LoVo (cell line): ENCODE data around the gene C12orf42.

Source experiments
- DNase-seq: peaks from one replicate; pipeline ENCODE4 v3.0.0-alpha.2; 2016; ENCODE audit warnings: low spot score

C12orf42 gene

DNA sequence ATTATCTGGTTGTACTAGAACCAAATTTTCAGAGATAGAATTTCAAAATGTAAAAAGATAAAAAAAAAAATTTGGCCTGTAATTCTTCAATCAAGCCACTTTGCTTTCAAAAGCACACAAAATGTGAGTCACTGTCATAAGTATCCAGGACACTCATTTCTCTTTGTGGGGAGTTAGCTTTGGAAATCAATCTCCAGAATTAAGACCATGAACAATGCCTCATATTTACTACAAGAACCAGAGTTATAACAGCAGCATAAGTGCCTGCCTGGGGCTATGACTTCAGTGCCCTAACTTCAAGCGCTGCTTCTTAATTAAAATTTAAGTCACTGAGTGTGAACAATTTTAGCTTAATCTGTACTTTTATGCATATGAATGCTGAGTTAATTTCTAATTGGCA, 162.1 kb downstream of the C12orf42 start:
- no peak for DNase-seq

DNA sequence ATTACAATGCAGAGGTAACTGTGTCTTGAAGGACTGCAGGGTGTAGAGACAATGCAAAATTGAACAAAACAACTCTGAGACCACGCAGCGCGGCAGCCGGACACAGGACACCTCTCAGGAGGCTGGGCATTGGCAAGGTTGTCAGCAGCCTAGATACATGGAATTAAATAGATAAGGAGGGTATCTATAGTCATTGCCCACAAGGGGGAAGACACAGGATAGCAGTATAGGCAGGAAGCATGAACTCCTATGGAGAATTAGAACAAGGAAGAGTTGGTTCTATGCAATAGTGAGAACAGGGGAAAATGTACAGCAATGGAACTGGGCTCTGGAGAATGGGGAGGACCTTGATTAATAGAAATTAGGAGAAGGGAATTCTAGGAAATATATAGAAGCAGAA, 164.1 kb downstream of the C12orf42 start:
- no peak for DNase-seq

DNA sequence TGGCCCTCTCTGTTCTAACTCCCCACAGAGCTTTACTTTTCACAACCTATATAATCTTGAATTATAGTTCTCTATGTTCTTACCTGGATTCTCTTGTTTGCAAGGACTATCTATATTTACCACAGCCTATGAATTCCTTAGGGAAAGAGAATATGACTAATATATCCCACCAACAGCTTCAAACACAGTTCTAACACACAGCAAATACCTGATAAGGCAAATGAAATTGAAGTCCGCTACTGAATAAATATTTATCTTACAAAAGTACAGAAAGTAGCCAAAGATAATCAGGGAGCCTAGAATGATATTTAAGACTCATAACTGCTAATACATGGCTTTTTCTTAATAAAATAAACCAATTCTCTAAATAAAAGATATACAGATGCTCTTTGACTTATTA, 165.1 kb downstream of the C12orf42 start:
- DNase-seq = no peak

DNA sequence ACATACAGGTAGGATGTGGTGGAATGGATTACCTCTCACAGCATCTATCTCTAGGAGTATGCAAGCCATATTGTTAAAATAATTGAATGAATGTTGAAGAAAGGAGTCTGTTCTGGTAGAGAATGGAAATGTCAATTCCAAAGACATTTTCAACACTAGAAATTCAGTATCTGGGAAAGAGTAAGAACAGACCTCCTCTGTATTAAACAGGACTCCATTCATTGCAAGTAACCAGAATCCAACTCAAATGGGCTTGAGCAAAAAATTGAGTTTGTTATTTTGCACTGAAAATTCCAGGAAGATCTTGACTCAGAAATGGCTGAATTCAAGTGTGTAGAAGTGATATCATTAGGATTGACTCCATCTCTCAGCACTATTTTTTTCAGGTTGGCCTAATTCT, 168.1 kb downstream of the C12orf42 start:
- DNase-seq = no peak

DNA sequence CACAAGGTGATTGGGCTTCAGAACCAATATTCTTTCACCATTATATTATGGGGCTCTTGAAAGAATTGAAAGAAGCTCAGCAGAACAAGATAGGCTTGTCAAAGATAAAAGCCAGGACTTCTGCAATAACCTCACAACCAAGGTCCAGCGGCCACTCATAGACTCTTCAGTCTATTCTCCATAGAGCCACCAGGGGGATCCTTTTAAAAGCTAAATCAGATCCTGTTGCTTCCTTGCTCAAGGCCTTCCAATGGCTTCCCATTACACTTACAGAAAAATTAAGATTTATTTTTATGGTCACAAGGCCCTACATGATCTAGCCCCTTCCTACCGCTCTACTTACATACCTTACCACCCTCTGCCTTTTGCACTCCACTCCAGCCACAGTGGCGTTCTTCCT, 169.6 kb downstream of the C12orf42 start:
- DNase-seq = peak; percentile 32

DNA sequence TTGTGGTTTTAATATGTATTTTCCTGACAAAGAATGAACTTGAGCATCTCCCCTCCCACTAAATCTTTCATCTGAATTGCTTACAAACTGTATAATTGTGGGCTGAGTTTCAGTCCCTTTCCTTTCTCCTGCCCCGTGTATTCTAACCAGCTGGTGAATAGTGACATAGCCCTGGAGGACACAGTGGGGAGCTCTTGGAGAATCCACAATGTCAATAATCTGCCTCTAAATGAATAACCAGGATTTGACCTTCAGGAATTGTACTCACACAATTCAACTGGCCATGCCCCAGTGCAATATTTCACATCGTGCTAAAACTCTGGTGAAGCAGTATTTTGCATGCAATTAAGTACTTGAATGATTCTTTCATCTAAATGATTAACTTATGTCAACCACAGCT, 177.2 kb downstream of the C12orf42 start:
- DNase-seq = no peak

DNA sequence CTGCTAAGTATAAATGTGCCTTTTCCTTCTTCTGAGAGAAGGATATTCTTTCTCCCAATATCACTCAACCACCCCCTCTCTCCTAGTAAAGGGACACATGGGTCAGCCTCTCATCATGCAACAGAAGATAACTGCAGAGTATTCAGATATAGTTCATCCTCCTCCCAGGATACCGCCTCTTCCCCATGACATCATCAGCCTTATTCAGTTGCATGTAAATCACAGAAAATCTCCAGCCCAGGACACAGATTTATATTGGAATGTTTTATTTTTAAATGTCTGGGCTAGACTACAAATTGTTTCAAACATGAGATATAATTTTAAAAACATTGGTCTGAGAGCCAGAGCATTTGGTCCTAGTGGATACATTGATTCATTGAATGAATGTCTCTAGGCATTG, 178.5 kb downstream of the C12orf42 start:
- DNase-seq = no peak

DNA sequence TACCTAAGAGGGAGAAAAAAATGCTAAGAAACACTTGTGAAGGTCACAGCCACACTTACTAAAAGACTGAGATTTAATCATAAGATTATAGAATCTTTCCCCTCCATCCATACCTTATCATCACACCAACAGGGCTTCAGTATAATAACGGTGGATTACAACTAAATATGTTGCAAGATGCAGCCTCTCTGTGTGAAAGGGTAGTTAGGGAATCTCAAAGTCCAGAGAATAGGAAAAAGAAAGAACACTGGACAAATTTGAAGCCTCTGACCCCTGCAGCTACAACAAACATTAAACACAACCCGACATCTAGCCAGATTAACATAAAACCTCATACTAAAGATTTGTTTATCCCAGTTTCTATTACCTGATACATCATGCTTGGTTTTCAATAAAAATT, 181.0 kb downstream of the C12orf42 start:
- no peak for DNase-seq

DNA sequence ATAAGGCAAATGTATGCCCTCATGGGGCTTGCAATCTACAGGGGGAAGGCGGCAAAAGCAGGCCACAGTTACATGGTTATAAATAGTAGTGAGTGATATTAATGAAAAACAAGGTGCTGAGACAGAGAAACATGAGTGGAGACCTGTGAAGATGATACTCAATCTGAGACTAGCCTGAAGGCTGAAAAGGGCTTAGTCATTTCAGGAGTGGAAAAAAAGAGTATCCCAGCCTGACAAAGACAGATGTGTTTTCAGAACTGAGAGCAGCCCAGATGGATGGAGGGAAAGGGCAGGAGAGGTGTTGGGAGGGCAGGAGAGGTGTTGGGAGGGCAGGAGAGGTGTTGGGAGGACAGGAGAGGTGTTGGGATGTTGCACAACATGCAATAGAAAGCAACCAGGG, 181.9 kb downstream of the C12orf42 start:
- no peak for DNase-seq

DNA sequence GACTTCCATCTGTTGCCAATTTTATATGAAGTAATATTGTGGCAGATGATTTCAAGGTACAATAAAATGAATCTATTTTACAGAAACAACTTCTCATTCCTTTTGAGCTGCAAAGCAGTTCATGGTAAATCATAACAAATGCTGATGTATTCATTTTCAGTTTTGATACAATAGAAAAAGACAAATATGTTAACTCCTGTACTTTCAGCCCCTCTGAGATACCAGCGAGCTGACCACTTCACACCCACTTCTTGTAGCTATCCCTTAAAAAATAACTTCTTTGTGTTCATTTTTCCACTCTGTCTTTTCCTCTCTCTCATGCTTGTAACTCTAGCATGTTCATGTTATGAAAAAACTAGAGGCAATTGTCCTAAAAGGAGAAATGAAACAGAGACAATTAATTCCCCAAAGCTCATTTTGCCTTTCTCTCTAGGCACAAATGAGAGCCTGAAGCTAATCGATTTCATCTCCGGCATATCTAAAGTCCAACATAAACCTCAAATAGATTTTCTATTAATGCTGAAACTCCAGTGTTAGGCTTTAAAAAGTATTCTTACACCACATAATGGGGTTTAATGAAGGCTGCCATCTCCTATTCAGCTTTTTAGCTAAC, 182.9 kb downstream of the C12orf42 start:
- no peak for DNase-seq

DNA sequence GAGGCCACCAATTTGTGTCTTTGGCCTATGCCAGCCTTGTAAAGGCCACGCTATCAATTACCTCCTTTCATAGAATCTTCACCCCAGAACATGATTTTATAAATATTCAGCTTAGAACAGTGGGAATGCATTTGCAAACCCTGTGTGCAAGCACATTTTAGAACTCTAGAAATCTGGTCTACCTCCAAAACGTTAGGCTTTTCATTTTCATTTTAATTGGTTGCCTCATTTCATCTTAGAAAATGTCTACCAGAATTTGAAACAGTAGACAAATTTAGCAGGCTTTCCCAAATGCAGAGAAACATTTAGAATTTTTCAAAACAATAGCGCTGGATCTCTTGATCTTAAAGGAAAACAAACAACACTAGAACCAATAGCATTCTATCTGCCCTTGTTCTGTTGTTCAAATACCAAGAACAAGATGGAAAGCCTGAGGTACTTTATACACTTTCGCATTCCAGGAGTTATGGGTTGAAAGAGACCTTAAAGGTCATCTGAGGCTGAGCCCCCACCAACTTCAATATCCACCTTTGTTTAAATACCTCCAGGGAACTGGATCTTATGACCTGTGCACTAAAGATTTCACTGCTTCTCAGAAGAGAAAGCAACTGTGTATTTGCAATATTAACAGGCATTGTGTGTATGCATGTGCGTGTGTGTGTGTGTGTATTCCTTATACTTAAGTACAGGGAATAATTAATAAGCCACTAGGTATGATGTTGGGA, 185.1 kb downstream of the C12orf42 start:
- DNase-seq = no peak

DNA sequence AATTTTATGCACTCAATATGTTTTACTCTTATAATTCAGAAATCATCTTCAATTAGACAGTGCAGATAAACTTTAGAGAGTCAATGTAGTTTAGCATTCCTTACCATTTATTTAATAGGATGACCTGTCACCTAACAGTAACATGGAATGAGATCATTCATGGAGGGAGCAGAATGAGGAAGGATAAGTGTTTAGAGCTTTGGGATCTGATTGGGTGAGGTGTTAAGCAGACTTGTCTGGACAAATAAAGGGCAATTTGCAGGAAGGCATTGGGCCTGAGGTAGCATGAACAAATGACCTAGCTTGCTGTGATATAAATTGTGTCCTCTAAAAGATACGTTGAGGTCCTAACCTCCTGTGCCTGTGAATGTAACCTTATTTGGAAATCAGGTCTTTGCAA, 187.4 kb downstream of the C12orf42 start:
- DNase-seq = no peak

DNA sequence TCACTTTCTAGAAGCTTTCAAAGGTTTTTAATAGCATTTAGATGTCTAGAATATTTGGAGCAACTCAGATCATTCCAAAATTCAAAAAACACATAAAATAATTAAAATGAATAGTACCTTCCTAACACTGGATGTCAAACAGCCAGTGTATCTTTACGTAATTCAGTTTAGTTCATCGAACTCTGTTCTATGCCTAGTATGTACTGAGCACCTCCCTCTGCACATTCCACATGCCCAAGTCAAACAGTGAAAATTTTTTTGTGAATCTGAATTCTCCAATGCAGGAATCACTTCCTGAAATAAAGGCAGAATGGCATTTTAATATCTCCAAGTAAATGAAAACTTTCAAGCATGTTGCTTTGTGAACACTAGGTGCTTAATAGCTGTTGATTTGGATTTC, 192.3 kb downstream of the C12orf42 start:
- no peak for DNase-seq

DNA sequence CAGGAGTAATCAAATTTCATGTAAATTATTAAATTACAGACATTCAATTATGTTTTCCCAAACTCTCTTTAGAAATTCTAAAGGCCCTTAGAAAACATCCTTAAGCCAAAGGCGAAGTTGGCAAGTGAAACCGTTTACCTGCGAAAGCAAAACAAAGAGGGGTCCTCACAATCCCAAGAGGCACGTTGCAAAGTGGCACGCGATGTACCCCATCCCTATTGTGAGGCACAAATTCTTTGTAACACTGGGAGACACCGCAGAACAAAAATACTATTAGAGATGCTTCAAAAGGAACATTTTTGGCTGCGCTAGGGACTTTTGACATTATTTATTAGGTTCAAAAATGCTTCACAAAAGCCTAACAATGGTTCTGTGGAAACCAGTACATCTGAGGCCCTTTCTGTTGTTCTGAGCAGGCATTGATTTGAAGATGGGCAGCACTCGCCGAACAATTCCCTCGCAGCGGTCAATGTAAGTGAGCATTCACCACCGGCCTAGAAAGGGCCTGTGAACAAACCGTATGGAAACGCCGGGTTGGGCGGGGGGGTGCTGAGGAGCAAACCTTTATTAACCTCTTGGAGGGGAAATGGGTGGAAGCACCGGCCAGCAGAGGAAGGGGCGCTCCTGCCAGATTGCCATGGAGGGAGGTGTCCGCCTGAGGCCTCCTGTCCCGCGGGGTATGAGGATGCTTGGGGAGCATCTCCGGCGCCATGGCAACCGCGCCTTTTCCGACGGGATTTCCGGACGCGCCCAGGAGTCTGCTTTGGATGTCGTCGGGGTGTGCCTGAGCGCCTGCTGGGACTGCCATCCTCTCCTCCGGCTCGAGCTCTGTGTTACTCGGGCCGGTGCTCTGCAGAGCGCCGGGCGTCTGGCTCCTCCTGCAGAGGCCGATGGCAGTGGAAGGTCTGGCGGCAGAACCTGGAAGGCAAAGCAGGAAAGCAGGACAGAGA, 193.9 kb downstream of the C12orf42 start:
- no peak for DNase-seq

DNA sequence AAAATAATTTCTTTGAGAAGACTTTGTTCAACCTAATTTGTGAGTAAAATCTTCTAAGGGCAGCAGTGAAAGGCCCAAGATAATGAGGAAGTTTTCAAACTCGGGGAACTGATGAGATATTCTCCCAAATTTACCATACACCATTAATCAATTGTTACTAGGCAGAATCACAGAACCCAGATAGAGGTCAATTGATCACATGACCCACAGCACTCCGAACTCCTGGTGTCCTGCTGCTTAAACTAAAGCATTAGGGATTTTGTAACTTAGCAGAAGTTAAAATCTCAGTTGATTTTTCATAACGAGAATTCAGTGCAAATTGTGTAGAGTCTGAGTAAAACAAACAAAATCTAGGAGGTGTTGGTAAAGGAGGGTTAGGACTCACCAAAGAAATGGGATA, 207.8 kb downstream of the C12orf42 start:
- DNase-seq = no peak

DNA sequence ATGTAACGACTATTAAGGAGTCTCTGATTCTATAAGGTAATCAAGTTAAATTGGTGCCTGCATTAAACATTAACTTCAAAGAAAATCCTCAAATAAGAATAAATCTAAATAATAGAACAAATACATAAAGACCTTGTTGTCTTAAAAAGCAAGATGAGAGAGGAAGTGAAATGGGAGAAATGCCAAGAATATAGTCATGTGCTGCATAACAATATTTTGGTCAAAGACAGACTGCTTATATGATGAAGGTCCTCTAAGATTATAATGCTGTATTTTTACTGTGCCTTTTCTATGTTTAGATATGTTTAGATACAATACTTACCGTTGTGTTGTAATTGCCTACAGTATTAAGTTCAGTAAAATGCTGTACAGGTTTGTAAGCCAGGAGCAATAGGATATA, 213.6 kb downstream of the C12orf42 start:
- no peak for DNase-seq

DNA sequence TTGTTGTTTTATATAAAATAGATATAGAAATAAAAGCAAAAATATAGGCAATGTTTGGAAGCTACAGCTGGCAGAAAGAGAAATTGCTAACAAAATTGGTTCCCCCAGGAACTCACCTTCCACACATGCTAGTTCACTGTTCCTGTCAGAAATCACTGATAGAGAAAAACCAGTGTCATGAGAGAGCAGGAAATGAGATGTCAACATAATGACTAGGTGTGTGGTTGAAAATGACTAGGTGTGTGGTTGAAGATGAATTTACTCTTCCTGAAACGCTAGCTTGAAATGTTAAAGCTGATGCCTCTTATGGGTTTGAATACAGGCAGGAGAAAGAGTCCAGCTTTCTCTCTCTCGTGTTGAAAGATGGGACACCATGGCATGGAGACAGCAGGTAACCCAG, 216.3 kb downstream of the C12orf42 start:
- no peak for DNase-seq

DNA sequence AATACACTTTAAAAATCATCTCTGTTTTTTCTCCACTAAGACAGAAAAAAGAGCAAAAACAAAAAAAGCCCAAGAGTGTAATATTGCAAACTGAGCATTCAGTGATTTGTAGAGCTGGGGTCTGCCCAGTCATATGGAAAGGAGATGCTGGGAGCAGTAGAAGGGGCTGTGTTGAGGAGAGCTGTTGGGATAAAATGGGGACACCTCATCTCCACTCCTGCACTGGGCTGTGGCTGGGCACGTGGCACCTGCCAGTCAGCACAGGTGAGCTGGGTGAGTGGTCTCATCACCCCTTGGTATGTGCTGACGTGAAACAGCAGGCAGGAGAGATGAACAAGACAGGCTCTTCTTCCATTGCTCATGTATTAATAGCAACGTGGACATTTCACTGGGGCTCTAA, 217.4 kb downstream of the C12orf42 start:
- no peak for DNase-seq

DNA sequence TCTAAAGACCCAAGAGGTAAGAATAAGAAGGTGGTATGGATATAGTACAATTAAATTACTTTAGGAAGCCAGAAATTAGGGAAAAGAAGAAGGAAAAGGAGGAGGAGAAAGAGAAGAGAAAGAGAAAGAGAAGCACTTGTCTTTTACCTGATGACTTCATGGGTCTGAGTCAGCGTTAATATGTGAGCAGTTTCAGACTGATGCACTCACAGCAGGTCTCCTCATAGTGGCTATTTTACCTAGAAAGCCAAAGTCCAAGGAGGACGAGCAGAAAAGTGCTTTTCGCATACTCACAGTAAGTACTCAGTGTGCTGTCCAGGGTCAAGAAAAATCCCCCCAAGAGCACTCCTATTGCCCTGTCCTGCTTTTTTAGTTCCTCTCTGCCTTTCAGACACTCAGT, 222.1 kb downstream of the C12orf42 start:
- DNase-seq = no peak

DNA sequence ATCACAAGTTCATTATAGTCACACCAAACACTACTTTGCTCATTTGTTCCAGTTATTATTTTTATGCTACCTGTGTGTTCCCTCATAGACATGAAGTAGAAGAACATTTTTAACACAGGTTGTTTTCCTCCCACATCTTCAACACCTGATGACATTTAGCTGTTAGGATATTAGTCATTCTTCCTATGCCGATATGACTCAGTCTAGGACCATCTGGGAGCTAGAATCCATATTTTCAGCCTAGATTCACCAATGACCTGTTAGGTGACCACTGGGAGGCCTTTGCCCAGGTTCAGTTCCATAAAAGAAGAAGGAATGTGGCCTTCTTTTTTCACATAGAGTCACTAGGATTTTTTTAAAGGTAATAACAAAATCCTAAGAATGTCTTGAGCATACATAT, 222.8 kb downstream of the C12orf42 start:
- no peak for DNase-seq

DNA sequence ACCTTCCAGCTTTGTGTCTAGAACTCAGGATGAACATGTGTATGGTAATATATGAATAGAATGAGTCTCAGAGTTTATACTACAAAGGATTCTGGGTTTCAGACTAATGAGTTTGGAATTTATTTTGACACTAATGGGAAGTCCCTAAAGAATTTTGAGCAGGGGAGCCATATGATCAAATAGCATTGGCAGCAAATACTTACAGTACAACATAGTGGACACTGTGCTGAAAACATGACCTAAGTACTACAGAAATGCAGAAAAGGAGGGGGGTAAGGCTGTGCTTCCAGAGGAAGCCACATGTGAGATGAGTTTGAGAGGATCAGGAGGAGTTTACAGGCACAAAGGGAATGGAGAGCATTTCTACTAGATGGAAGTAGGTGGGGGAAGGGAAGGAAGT, 225.8 kb downstream of the C12orf42 start:
- DNase-seq = no peak

DNA sequence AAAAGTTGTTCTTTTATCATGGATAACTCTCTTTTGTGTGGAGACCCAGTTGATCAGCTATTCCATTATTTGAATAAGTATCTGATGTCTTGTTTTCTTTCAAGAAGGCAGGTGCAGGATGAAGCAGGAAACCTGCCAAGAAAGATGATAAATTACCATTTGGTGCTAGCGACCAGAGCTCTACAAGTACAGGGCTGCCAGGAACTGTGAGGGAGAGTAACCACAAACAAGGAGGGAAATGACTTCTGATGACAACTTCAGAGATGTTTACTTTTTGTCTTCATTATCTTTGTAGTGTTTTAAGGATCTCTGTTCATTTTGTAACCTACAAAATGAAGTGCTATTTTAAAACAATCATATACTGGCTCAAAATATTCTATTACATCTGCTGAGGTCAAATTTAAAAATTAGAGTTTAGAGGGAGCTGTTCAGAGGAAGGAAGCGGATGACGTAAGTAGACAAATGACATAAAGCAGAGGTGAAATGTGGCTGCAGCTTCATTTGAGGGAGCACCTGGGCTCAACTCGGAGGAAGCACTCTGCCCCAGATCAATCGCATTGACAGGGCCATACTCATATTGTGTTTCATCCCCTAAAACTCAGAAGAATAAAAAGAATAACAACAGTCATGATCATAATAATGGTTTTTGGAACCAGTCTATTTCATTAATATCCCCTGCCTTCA, 226.8 kb downstream of the C12orf42 start:
- no peak for DNase-seq
